H9 (cell line): ENCODE data around the gene RNF212. TPM values are rescaled to one million over a fixed set of nuclear protein-coding genes. Genes with fewer than 3 reads are reported as not detected.

Source experiments
- DNase-seq: peaks from one replicate; pipeline ENCODE4 v3.0.0-alpha.2; 2017
- H2AFZ ChIP-seq: one replicate; pipeline ENCODE4 v1.6.1; 2013; ENCODE audit warnings: mild to moderate bottlenecking, low read length, control low read depth, moderate library complexity
- H2AK5ac ChIP-seq: 2 replicates; pipeline ENCODE4 v1.6.1; 2013; ENCODE audit warnings: low read length, control low read depth, mixed read lengths; ENCODE audit not compliant: insufficient read length
- H2BK120ac ChIP-seq: one replicate; pipeline ENCODE4 v1.6.1; 2013; ENCODE audit warnings: low read depth, mild to moderate bottlenecking, low read length, control low read depth, inconsistent platforms; ENCODE audit not compliant: poor library complexity, severe bottlenecking
- H2BK12ac ChIP-seq: 2 replicates; pipeline ENCODE4 v1.6.1; 2013; ENCODE audit warnings: low read length, control low read depth, mixed read lengths, low read depth; ENCODE audit not compliant: insufficient read length
- H2BK15ac ChIP-seq: 2 replicates; pipeline ENCODE4 v1.6.1; 2013; ENCODE audit warnings: low read depth, low read length, control low read depth
- H2BK20ac ChIP-seq: one replicate; pipeline ENCODE4 v1.6.1; 2013; ENCODE audit warnings: low read depth, mild to moderate bottlenecking, low read length, control low read depth, inconsistent platforms; ENCODE audit not compliant: poor library complexity, severe bottlenecking
- H2BK5ac ChIP-seq: 2 replicates; pipeline ENCODE4 v1.6.1; 2013; ENCODE audit warnings: low read length, control low read depth, mixed read lengths; ENCODE audit not compliant: insufficient read length
- H3K14ac ChIP-seq: 2 replicates; pipeline ENCODE4 v1.6.1; 2013; ENCODE audit warnings: low read length, control low read depth; ENCODE audit not compliant: insufficient read depth
- H3K18ac ChIP-seq: 2 replicates; pipeline ENCODE4 v1.6.1; 2013; ENCODE audit warnings: low read depth, mild to moderate bottlenecking, mixed read lengths, low read length, control low read depth; ENCODE audit not compliant: insufficient read length
- H3K23ac ChIP-seq: 2 replicates; pipeline ENCODE4 v1.6.1; 2013; ENCODE audit warnings: low read length, control low read depth, mixed read lengths, low read depth; ENCODE audit not compliant: insufficient read length
- H3K23me2 ChIP-seq: 2 replicates; pipeline ENCODE4 v1.6.1; 2013; ENCODE audit warnings: low read depth, mild to moderate bottlenecking, mixed read lengths, low read length, control low read depth; ENCODE audit not compliant: insufficient read length, poor library complexity, severe bottlenecking
- H3K27ac ChIP-seq: 2 replicates; pipeline ENCODE4 v1.5.1; 2013; ENCODE audit warnings: low read length, control low read depth, mixed read lengths, low read depth; ENCODE audit not compliant: insufficient read length
- H3K27me3 ChIP-seq: 2 replicates; pipeline ENCODE4 v1.6.1; 2013; ENCODE audit warnings: low read length, control low read depth, inconsistent platforms; ENCODE audit not compliant: insufficient read depth
- H3K4ac ChIP-seq: 2 replicates; pipeline ENCODE4 v1.6.1; 2013; ENCODE audit warnings: low read depth, mild to moderate bottlenecking, control low read depth, inconsistent platforms, low read length, moderate library complexity
- H3K4me1 ChIP-seq: 2 replicates; pipeline ENCODE4 v1.6.1; 2013; ENCODE audit warnings: low read length, control low read depth, inconsistent platforms; ENCODE audit not compliant: insufficient read depth
- H3K4me2 ChIP-seq: 2 replicates; pipeline ENCODE4 v1.6.1; 2013; ENCODE audit warnings: low read length, control low read depth, mixed read lengths; ENCODE audit not compliant: insufficient read length, insufficient read depth
- H3K56ac ChIP-seq: 2 replicates; pipeline ENCODE4 v1.6.1; 2013; ENCODE audit warnings: low read depth, mild to moderate bottlenecking, mixed read lengths, low read length, control low read depth; ENCODE audit not compliant: insufficient read length
- H3K79me1 ChIP-seq: 2 replicates; pipeline ENCODE4 v1.6.1; 2013; ENCODE audit warnings: low read depth, mild to moderate bottlenecking, moderate library complexity, low read length, control low read depth, inconsistent platforms; ENCODE audit not compliant: insufficient read depth, poor library complexity, severe bottlenecking
- H3K79me2 ChIP-seq: 2 replicates; pipeline ENCODE4 v1.6.1; 2013; ENCODE audit warnings: low read length, control low read depth, inconsistent platforms; ENCODE audit not compliant: insufficient read depth
- H3K9ac ChIP-seq: 2 replicates; pipeline ENCODE4 v1.6.1; 2013; ENCODE audit warnings: low read length, control low read depth, mixed read lengths; ENCODE audit not compliant: insufficient read length; ENCODE audit errors: extremely low read depth
- H3K9me3 ChIP-seq: one replicate; pipeline ENCODE4 v1.6.1; 2013; ENCODE audit warnings: low read depth, low read length, inconsistent platforms; ENCODE audit not compliant: control insufficient read depth
- H3T11ph ChIP-seq: one replicate; pipeline ENCODE4 v1.6.1; 2013; ENCODE audit warnings: mild to moderate bottlenecking, low read length, control low read depth, inconsistent platforms
- H4K20me1 ChIP-seq: one replicate; pipeline ENCODE4 v1.6.1; 2013; ENCODE audit not compliant: control insufficient read depth, insufficient read length, insufficient read depth
- H4K5ac ChIP-seq: 2 replicates; pipeline ENCODE4 v1.6.1; 2013; ENCODE audit warnings: low read depth, mild to moderate bottlenecking, mixed read lengths, low read length, control low read depth; ENCODE audit not compliant: insufficient read length
- H4K8ac ChIP-seq: replicated peaks from 2 replicates; pipeline ENCODE4 v1.6.1; 2013; ENCODE audit warnings: low read length, control low read depth, mixed read lengths, low read depth; ENCODE audit not compliant: insufficient read length
- H4K91ac ChIP-seq: 2 replicates; pipeline ENCODE4 v1.6.1; 2013; ENCODE audit warnings: low read depth, mild to moderate bottlenecking, moderate library complexity, mixed read lengths, low read length, control low read depth; ENCODE audit not compliant: insufficient read length
- H3K27ac Mint-ChIP-seq, 3 experiments: 2 replicates in 2 of 3; 3 replicates in 1 of 3; pipeline ENCODE4 v1.8.0; 2020 to 2021; ENCODE audit warnings: mixed read lengths in 3 of 3, mild to moderate bottlenecking in 1 of 3, moderate library complexity in 1 of 3
- H3K27me3 Mint-ChIP-seq: 2 replicates; pipeline ENCODE4 v1.8.0; 2021; ENCODE audit warnings: low read depth, mild to moderate bottlenecking, moderate library complexity, mixed read lengths
- H3K36me3 Mint-ChIP-seq, 3 experiments: 2 replicates in 2 of 3; 3 replicates in 1 of 3; pipeline ENCODE4 v1.8.0; 2020 to 2021; ENCODE audit warnings: low read depth in 3 of 3, mixed read lengths in 3 of 3; ENCODE audit not compliant: insufficient read depth in 1 of 3
- H3K4me1 Mint-ChIP-seq, 2 experiments: 2 replicates each; pipeline ENCODE4 v1.8.0; 2020; ENCODE audit warnings: mixed read lengths in 2 of 2
- H3K4me3 Mint-ChIP-seq, 2 experiments: 2 replicates in 1 of 2; 3 replicates in 1 of 2; pipeline ENCODE4 v1.8.0; 2020 to 2021; ENCODE audit warnings: mild to moderate bottlenecking in 2 of 2, mixed read lengths in 2 of 2, moderate library complexity in 1 of 2
- H3K9me3 Mint-ChIP-seq, 2 experiments: 2 replicates in 1 of 2; 3 replicates in 1 of 2; pipeline ENCODE4 v1.8.0; 2020; ENCODE audit warnings: mild to moderate bottlenecking in 2 of 2, mixed read lengths in 2 of 2, moderate library complexity in 1 of 2
- CTCF ChIP-seq: fragments of 200-600 bp; sonication (generic); conservative IDR thresholded peaks from 3 replicates; pipeline ENCODE4 v1.8.0; 2021; ENCODE audit warnings: antibody characterized with exemption, mild to moderate bottlenecking
- WGBS: extraction: QIAGEN DNeasy Blood & Tissue Kit; methylation state at CpG from one replicate; pipeline ENCODE4 v1.1.7; 2013; ENCODE audit warnings: missing lambda C conversion rate, low lambda C conversion rate, mixed read lengths; ENCODE audit not compliant: insufficient read length; ENCODE audit errors: extremely low coverage; 5-methylcytosine and 5-hydroxymethylcytosine counted together
- total RNA-seq: library from RNA; stranded (reverse); gene quantifications from 2 replicates; pipeline ENCODE4 v1.2.1, GENCODE V29; 2021

RNF212 gene
- total RNA-seq, 1 experiment from 2014 or later = 3.0 TPM

DNA sequence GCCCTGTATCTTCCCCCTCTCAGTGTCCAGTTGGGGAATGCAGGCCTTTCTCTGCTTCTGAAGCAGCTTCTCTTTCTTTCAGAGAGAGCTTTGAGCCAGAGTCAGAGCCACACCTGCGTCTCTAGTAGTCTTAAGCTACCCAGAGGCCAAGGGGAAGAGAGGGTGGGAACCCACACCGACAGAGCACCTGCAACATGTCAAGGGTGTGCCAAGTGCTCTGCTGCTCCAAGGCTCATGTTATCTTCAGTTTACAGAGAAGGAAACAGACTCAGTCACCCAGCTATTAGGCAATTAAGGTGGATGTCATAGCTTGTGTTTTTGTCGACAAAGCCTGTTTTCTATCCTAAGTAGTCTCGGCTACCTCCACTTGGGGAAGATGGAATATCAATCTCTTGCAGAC lies 22.7 kb upstream of the RNF212 start:
- H3K14ac ChIP-seq = no peak overlapping the region
- H3K4me2 ChIP-seq = no peak overlapping the region
- H3K27ac ChIP-seq = no peak overlapping the region
- H2BK12ac ChIP-seq = no peak overlapping the region
- no peak overlapping the region for H2AFZ ChIP-seq
- H4K91ac ChIP-seq = no peak overlapping the region
- no peaks in the 10 kb centered on the region for H4K20me1 ChIP-seq
- WGBS = no CpG with 5 or more reads among the region's 4 CpGs
- no peak overlapping the region for H2BK120ac ChIP-seq
- H2BK20ac ChIP-seq = no peak overlapping the region
- no peak overlapping the region for H3T11ph ChIP-seq
- no peak overlapping the region for H3K4ac ChIP-seq
- no peaks in the 10 kb centered on the region for H3K79me2 ChIP-seq
- Mint-ChIP-seq H3K4me1 (no peaks in the 10 kb centered on the region), H3K36me3 (no peaks in the 10 kb centered on the region), H3K9me3 (peaks cover 3 to 14% of the 10 kb centered on the region in 2 experiments; a peak in 2 of 5 replicates), H3K4me3 (no peak overlapping the region), H3K27me3 (peaks cover 33% of the 10 kb centered on the region), H3K27ac (no peak overlapping the region)
- no peaks in the 10 kb centered on the region for H3K79me1 ChIP-seq
- no peaks in the 10 kb centered on the region for H3K23me2 ChIP-seq
- H2BK15ac ChIP-seq = no peak overlapping the region
- H3K4me1 ChIP-seq = no peaks in the 10 kb centered on the region
- no peak overlapping the region for H3K9ac ChIP-seq
- no peak for DNase-seq
- no peak overlapping the region for H2AK5ac ChIP-seq
- no peak overlapping the region for H4K8ac ChIP-seq
- no peak overlapping the region for H3K18ac ChIP-seq
- H3K23ac ChIP-seq = no peak overlapping the region
- no peaks in the 10 kb centered on the region for H3K27me3 ChIP-seq
- H2BK5ac ChIP-seq = no peak overlapping the region
- no peak overlapping the region for H4K5ac ChIP-seq
- TF ChIP-seq CTCF = no peak
- no peak overlapping the region for H3K56ac ChIP-seq
- H3K9me3 ChIP-seq = no peaks in the 10 kb centered on the region
